NCI-H345 treated with DMSO at 0.1 percent for 48 hours (cell line): Measurements from ENCODE around the gene C14orf93.

Experiments
- DNase-seq: peaks from one replicate; lab custom pipeline; 2025; ENCODE audit not compliant: unreplicated experiment; lab: John Stamatoyannopoulos, UW

The C14orf93 gene

GRCh38 chr14:23045419-23046357 is 35.7 kb upstream of the C14orf93 start:
- no peak for DNase-seq

GRCh38 chr14:23044840-23045239 is 34.9 kb upstream of the C14orf93 start:
- DNase-seq = no peak

- no peak for DNase-seq
These were observed 33.8 kb upstream of the C14orf93 start for GRCh38 chr14:23043754-23044153.

GRCh38 chr14:23043145-23043544 is 33.2 kb upstream of the C14orf93 start:
- DNase-seq = no peak

GRCh38 chr14:23042162-23042965 is 32.4 kb upstream of the C14orf93 start, which contains the start of gene PSMB11:
Gene PSMB11 (plus strand): TSS chr14:23042212. CDS start chr14:23042226, 14 bp downstream.
- DNase-seq = no peak

- no peak for DNase-seq
These were observed 31.8 kb upstream of the C14orf93 start for GRCh38 chr14:23041729-23042128.

GRCh38 chr14:23040100-23040499 is 30.2 kb upstream of the C14orf93 start:
- DNase-seq = no peak

GRCh38 chr14:23035303-23036144 is 25.6 kb upstream of the C14orf93 start:
- DNase-seq = no peak

- DNase-seq = no peak
These were observed 24.8 kb upstream of the C14orf93 start, which contains the start of gene PSMB5 for GRCh38 chr14:23034498-23035302. Gene PSMB5 (minus strand): TSS chr14:23034900. CDS start chr14:23034881, 19 bp downstream.

- DNase-seq = no peak
These were observed 24.0 kb upstream of the C14orf93 start for GRCh38 chr14:23033801-23034497.

- no peak for DNase-seq
These were observed 23.3 kb upstream of the C14orf93 start for GRCh38 chr14:23033251-23033727.

- no peak for DNase-seq
These were observed 21.0 kb upstream of the C14orf93 start for GRCh38 chr14:23030936-23031335.

- no peak for DNase-seq
These were observed 18.9 kb upstream of the C14orf93 start for GRCh38 chr14:23028799-23029198.

GRCh38 chr14:23025151-23025814 is 15.3 kb upstream of the C14orf93 start:
- no peak for DNase-seq

GRCh38 chr14:23024612-23025075 is 14.7 kb upstream of the C14orf93 start:
- no peak for DNase-seq

- no peak for DNase-seq
These were observed 13.8 kb upstream of the C14orf93 start for GRCh38 chr14:23023795-23024152.

- DNase-seq = no peak
These were observed 13.3 kb upstream of the C14orf93 start for GRCh38 chr14:23023022-23023794.

- DNase-seq = no peak
These were observed 12.0 kb upstream of the C14orf93 start for GRCh38 chr14:23021889-23022442.
